ENCODE data around the gene STK38L. TPM values are rescaled to one million over a fixed set of nuclear protein-coding genes. Genes with fewer than 3 reads are reported as not detected.
A peak's percentile ranks its signal among the peaks of the same experiment; 100 is the strongest.

Gene STK38L
- total RNA-seq, 1 experiment from 2014 or later = 25.2 TPM

GRCh38 chr12:27332714-27333402, 88.8 kb downstream of the STK38L start, which contains the start of gene BMAL2:
Gene BMAL2, plus strand, starts transcription at chr12:27332836. Its CDS starts 237 bp downstream, at chr12:27333073.
- Histone ChIP-seq H3K9me3 (ENCODE audit: control insufficient read depth, insufficient read depth, low read depth, low read length) (no peaks in the 10 kb centered on the region), H3K36me3 (ENCODE audit: control insufficient read depth, insufficient read depth, low read length) (no peaks in the 10 kb centered on the region), H3K27me3 (ENCODE audit: control insufficient read depth, insufficient read depth, low read length) (no peaks in the 10 kb centered on the region), H3K4me1 (ENCODE audit: control insufficient read depth, insufficient read depth, low read length) (peaks cover 41% of the 10 kb centered on the region), H3K4me3 (ENCODE audit: low read depth in 2 of 2, low read length in 2 of 2) (peak within 1 kb of the TSS; percentile 66 to 81), H3K27ac (ENCODE audit: low read length) (peak within 1 kb of the TSS; percentile 77)
- ATAC-seq = peak; percentile 83
- in situ Hi-C loops (cut with HindIII; ENCODE audit: low pct_unique_long_range_greater_than_20kb, low sequenced_read_pairs) (no loop called here), intact Hi-C loops (cut with micrococcal nuclease; ENCODE audit: unreplicated experiment) (loop anchor here (10.0 kb wide), 2 partner anchors 52 to 372 kb away; no protein-coding TSS in a partner anchor)
- no peak for TF ChIP-seq CTCF (IDR thresholded peaks at IDR 0.05)
- peak; percentile 49; the same call in 1 of the 2 replicates for TF ChIP-seq SIN3A (IDR thresholded peaks at IDR 0.05; ENCODE audit: borderline replicate concordance, insufficient read depth, low read depth, low read length)
- BruUV-seq (replicated peaks) = no TSS peak
- ChIA-PET POLR2A (interaction anchor here (0.5 to 1.0 kb wide), 3 partner anchors 38 to 221 kb away, joined by 5 to 13 read pairs (median 6); no protein-coding TSS in a partner anchor), CTCF (interaction anchor here (0.8 kb wide), 1 partner anchor 27 kb away, joined by 3 read pairs; no protein-coding TSS in a partner anchor)
- DNase-seq (ENCODE audit: low read depth, low spot score) = no peak

DNA sequence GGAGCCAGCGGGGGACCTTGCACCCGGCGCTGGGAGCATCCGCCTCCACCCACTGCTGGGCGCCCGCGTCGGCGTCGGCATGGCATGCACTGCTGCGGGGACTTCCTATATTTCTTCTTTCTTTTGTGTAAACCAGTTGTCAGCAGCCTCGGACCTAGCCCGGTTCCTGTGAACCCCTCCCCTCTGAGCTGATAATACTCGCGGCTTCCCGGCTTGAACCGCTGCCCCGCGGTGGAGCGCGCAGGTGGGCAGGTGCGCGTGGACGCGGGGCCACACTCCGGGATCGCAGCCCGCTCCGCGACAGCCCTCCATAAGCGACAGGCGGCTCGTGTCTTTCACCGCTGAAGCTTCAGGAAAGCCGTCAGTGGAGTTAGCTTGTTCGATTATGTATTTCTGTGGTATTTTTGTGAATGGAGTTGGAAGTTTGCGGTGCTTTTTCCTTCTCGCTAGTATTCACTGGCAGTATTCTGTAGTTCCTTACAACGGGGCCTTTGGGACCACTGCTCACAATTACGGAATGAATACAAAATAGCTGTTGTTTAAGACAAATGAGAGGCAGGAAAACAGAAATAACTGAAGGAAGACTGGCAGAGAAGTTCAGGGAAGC, 89.4 kb downstream of the STK38L start:
- Histone ChIP-seq H3K36me3 (ENCODE audit: control insufficient read depth, insufficient read depth, low read length) (no peaks in the 10 kb centered on the region), H3K9me3 (ENCODE audit: control insufficient read depth, insufficient read depth, low read depth, low read length) (no peaks in the 10 kb centered on the region), H3K27ac (ENCODE audit: low read length) (peak overlapping the region; percentile 77), H3K27me3 (ENCODE audit: control insufficient read depth, insufficient read depth, low read length) (no peaks in the 10 kb centered on the region), H3K4me3 (ENCODE audit: low read depth in 2 of 2, low read length in 2 of 2) (peak overlapping the region; percentile 66 to 81), H3K4me1 (ENCODE audit: control insufficient read depth, insufficient read depth, low read length) (peaks cover 46% of the 10 kb centered on the region)
- intact Hi-C loops (cut with micrococcal nuclease; ENCODE audit: unreplicated experiment) (loop anchor here (10.0 kb wide), 2 partner anchors 51 to 371 kb away; no protein-coding TSS in a partner anchor), in situ Hi-C loops (cut with HindIII; ENCODE audit: low pct_unique_long_range_greater_than_20kb, low sequenced_read_pairs) (no loop called here)
- CTCF ChIA-PET = no interaction called here
- POLR2A ChIA-PET = interaction anchor here (0.6 kb wide), 1 partner anchor 220 kb away, joined by 5 read pairs; no protein-coding TSS in a partner anchor
- peak; percentile 57 for ATAC-seq
- no peak for DNase-seq (ENCODE audit: low read depth, low spot score)
- BruUV-seq (replicated peaks) = no TSS peak
- no peak for TF ChIP-seq TCF7L2 (IDR thresholded peaks at IDR 0.05; ENCODE audit: low read depth, low read length)
- no peak for TF ChIP-seq CTCF (IDR thresholded peaks at IDR 0.05)
- TF ChIP-seq POLR2AphosphoS5 (IDR thresholded peaks at IDR 0.05; ENCODE audit: low read depth, low read length) = no peak
- TF ChIP-seq SIN3A (IDR thresholded peaks at IDR 0.05; ENCODE audit: borderline replicate concordance, insufficient read depth, low read depth, low read length) = no peak
- TF ChIP-seq, protein P1, sequence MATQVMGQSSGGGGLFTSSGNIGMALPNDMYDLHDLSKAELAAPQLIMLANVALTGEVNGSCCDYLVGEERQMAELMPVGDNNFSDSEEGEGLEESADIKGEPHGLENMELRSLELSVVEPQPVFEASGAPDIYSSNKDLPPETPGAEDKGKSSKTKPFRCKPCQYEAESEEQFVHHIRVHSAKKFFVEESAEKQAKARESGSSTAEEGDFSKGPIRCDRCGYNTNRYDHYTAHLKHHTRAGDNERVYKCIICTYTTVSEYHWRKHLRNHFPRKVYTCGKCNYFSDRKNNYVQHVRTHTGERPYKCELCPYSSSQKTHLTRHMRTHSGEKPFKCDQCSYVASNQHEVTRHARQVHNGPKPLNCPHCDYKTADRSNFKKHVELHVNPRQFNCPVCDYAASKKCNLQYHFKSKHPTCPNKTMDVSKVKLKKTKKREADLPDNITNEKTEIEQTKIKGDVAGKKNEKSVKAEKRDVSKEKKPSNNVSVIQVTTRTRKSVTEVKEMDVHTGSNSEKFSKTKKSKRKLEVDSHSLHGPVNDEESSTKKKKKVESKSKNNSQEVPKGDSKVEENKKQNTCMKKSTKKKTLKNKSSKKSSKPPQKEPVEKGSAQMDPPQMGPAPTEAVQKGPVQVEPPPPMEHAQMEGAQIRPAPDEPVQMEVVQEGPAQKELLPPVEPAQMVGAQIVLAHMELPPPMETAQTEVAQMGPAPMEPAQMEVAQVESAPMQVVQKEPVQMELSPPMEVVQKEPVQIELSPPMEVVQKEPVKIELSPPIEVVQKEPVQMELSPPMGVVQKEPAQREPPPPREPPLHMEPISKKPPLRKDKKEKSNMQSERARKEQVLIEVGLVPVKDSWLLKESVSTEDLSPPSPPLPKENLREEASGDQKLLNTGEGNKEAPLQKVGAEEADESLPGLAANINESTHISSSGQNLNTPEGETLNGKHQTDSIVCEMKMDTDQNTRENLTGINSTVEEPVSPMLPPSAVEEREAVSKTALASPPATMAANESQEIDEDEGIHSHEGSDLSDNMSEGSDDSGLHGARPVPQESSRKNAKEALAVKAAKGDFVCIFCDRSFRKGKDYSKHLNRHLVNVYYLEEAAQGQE (IDR thresholded peaks at IDR 0.05; ENCODE audit: insufficient read depth in 1 of 2, low read depth in 2 of 2, low read length in 1 of 2) = no peak
